Measurements from ENCODE around the gene WIZ. TPM values are rescaled to one million over a fixed set of nuclear protein-coding genes. Genes with fewer than 3 reads are reported as not detected.

Gene WIZ
- total RNA-seq, 1 donor from 2014 or later, result 34.1 TPM

GRCh38 chr19:15468675-15469512 lies 19.1 kb upstream of the WIZ start:
- H3K27me3 Mint-ChIP-seq, result peaks cover 15% of the 10 kb centered on the region
- peak overlapping the region; percentile 66 for H3K4me3 Mint-ChIP-seq
- H3K4me1 Mint-ChIP-seq, result peaks cover 37% of the 10 kb centered on the region
- no peak overlapping the region for H3K27ac Mint-ChIP-seq
- H3K36me3 Mint-ChIP-seq (ENCODE audit: low read depth), result peaks cover 3% of the 10 kb centered on the region
- no peak for ATAC-seq (ENCODE audit: low read depth)
- TF ChIP-seq CTCF (IDR thresholded peaks at IDR 0.05), result no peak
- H3K9me3 Mint-ChIP-seq, result no peaks in the 10 kb centered on the region
- DNase-seq, result no peak
- ChIA-PET CTCF (no interaction called here), POLR2A (interaction anchor here (0.5 kb wide), 1 partner anchor 636 kb away, joined by 3 read pairs; no protein-coding TSS in a partner anchor)
- intact Hi-C loops (cut with micrococcal nuclease), result loop anchor here (10.0 kb wide), 1 partner anchor 86 kb away; no protein-coding TSS in a partner anchor

- no peak for ATAC-seq (ENCODE audit: low read depth)
- Mint-ChIP-seq H3K9me3 (no peaks in the 10 kb centered on the region), H3K4me1 (peaks cover 46% of the 10 kb centered on the region), H3K36me3 (ENCODE audit: low read depth) (peaks cover 8% of the 10 kb centered on the region), H3K4me3 (no peak overlapping the region), H3K27ac (no peak overlapping the region), H3K27me3 (peaks cover 15% of the 10 kb centered on the region)
- POLR2A ChIA-PET, result interaction anchor here (0.6 to 1.3 kb wide), 3 partner anchors 48 to 369 kb away, joined by 3 read pairs; no protein-coding TSS in a partner anchor
- DNase-seq, result no peak
- CTCF ChIA-PET, result interaction anchor here (1.4 kb wide), 1 partner anchor 49 kb away, joined by 4 read pairs; the partner anchor contains the start of gene AKAP8L
- no peak for TF ChIP-seq CTCF (IDR thresholded peaks at IDR 0.05)
- intact Hi-C loops (cut with micrococcal nuclease), result loop anchor here (10.0 kb wide), 1 partner anchor 87 kb away; no protein-coding TSS in a partner anchor
These were observed 18.0 kb upstream of the WIZ start for GRCh38 chr19:15467734-15468214.

- Mint-ChIP-seq H3K36me3 (ENCODE audit: low read depth) (peaks cover 13% of the 10 kb centered on the region), H3K4me3 (peak overlapping the region; percentile 50), H3K4me1 (peaks cover 50% of the 10 kb centered on the region), H3K9me3 (no peaks in the 10 kb centered on the region), H3K27ac (peak overlapping the region; percentile 12), H3K27me3 (peaks cover 15% of the 10 kb centered on the region)
- ChIA-PET POLR2A (interaction anchor here (0.6 to 1.3 kb wide), 4 partner anchors 12 to 370 kb away, joined by 3 read pairs; no protein-coding TSS in a partner anchor), CTCF (interaction anchor here (1.4 to 1.5 kb wide), 2 partner anchors 48 to 89 kb away, joined by 3 to 4 read pairs; partner anchors contain the start of gene AKAP8L)
- DNase-seq, result no peak
- ATAC-seq (ENCODE audit: low read depth), result no peak
- intact Hi-C loops (cut with micrococcal nuclease), result loop anchor here (10.0 kb wide), 1 partner anchor 88 kb away; no protein-coding TSS in a partner anchor
- no peak for TF ChIP-seq CTCF (IDR thresholded peaks at IDR 0.05)
These were observed 17.3 kb upstream of the WIZ start for GRCh38 chr19:15466851-15467733.

- Mint-ChIP-seq H3K9me3 (no peaks in the 10 kb centered on the region), H3K27me3 (peaks cover 11% of the 10 kb centered on the region), H3K36me3 (ENCODE audit: low read depth) (peaks cover 31% of the 10 kb centered on the region), H3K27ac (peak within 1 kb of the TSS; percentile 91), H3K4me1 (peaks cover 47% of the 10 kb centered on the region), H3K4me3 (peak within 1 kb of the TSS; percentile 89)
- CTCF ChIA-PET, result interaction anchor here (1.1 kb wide), 1 partner anchor 46 kb away, joined by 5 read pairs; the partner anchor contains the start of gene AKAP8L
- DNase-seq, result peak; percentile 33
- intact Hi-C loops (cut with micrococcal nuclease), result loop anchor here (1.0 to 10.0 kb wide), 4 partner anchors 14 to 90 kb away; no protein-coding TSS in a partner anchor
- POLR2A ChIA-PET, result interaction anchor here (0.7 to 2.5 kb wide), 8 partner anchors 10 to 679 kb away, joined by 3 to 27 read pairs (median 6); partner anchors contain the start of genes AKAP8L, HSH2D and WIZ
- no peak for TF ChIP-seq CTCF (IDR thresholded peaks at IDR 0.05)
- peak; percentile 68 for ATAC-seq (ENCODE audit: low read depth)
These were observed 14.9 kb upstream of the WIZ start, which contains the start of gene RASAL3 for GRCh38 chr19:15464394-15465385. Gene RASAL3 (minus strand): TSS chr19:15464544. CDS start chr19:15464358, 186 bp downstream.
